Measurements from ENCODE around the gene CCDC88A.
"Not testable (repeated sequence)": the region's sequence is repeated elsewhere in the genome, so short reads cannot be mapped to it uniquely, and the experiment has no call there.

CCDC88A gene

DNA sequence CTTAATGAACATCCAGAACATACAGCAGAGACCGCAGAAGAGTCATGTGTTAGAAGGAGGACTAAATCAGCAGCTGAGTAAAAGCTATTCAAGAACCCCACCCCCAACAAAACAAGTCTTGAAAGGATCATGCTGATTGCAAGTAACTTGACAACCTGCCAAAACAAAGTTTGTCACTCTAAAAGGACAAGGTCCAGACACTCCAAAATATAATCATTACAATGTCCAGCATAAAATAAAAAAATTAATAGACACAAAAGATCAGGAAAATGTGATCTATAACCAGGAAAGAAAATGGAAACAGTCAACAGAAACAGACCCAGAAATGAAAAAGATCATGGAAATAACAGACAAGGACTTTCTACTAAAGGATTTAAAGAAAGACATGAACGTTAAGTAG, 28.5 kb downstream of the CCDC88A start:
- in situ Hi-C loops (cut with MboI; ENCODE audit: low sequenced_read_pairs), result no loop called here

DNA sequence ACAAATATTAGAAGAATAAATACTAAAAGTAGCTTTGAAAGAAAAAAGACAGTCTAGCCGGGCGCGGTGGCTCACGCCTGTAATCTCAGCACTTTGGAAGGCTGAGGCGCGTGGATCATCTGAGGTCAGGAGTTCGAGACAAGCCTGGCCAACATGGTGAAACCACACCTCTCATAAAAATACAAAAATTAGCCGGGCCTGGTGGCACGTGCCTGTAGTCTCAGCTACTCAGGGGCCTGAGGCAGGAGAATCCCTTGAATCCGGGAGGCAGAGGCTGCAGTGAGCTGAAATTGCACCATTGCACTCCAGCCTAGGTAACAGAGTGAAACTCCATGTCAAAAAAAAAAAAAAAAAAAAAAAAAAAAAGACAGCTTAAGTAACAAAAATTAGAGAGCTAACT, 34.1 kb downstream of the CCDC88A start:
- in situ Hi-C loops (cut with MboI; ENCODE audit: low sequenced_read_pairs), result not testable (repeated sequence)

DNA sequence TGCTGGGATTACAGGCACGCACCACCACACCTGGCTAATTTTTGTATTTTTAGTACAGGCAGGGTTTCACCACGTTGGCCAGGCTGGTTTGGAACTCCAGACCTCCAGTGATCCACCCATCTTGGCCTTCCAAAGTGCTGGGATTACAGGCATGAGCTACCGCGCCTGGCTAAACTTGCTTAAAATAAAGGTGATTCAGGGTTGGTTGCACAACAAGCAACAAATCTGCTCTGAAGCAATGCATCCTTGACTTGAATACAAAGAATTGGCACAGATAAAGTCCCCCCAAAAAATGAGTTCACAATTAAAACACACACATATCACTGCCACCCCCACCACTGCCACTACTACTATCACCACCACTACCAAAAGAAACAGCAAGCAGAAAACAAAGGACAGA, 34.9 kb downstream of the CCDC88A start:
- in situ Hi-C loops (cut with MboI; ENCODE audit: low sequenced_read_pairs), result no loop called here

DNA sequence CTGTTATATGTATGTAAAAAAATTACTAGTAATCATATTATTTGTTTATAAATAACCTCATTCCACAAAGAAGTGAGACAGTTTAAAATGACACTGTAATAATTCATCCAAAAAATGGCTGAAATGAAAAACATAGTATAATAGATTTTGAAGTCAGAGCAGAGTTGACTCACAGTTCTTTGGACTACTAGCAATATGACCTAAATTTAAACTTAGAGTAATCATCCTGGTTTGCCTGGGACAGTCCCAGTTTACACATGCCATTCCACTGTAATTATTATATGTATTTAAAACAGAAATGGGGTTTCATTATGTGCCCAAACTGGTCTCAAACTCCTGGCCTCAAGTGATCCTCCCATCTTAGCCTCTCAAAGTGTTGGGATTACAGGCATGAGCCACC, 48.3 kb downstream of the CCDC88A start:
- in situ Hi-C loops (cut with MboI; ENCODE audit: low sequenced_read_pairs), result no loop called here

DNA sequence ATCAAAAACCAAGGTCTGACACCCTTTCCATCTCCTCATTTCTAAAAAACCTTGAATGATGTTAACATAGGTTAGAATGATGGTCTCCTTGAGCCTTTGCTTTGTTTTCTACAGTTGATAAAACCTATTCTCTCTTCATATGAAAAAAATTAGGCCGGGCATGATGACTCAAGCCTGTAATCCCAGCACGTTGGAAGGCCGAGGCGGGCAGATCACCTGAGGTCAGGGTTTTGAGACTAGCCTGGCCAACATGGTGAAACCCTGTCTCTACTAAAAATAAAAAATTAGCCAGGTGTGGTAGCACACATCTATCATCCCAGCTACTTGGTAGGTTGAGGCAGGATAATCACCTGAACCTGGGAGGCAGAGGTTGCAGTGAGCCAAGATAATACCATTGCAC, 49.4 kb downstream of the CCDC88A start:
- in situ Hi-C loops (cut with MboI; ENCODE audit: low sequenced_read_pairs), result no loop called here

DNA sequence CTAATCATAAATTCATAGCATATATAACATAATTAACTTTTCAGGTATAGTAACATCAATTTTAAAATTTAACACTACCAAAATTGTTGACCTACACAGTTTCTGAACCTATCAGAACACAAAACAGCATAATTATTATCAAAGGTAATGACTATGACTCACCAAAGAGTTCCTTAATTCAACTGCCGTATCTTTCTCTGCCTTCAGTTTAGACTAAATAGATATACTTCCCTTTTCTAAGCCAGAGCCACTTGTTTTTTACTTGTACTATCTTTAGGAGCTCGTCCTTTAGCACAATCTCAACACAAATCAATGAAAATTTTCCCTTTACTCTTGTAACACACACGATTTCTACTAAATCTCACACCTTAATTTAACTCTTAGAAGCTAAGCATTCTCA, 54.4 kb downstream of the CCDC88A start:
- in situ Hi-C loops (cut with MboI; ENCODE audit: low sequenced_read_pairs), result no loop called here

DNA sequence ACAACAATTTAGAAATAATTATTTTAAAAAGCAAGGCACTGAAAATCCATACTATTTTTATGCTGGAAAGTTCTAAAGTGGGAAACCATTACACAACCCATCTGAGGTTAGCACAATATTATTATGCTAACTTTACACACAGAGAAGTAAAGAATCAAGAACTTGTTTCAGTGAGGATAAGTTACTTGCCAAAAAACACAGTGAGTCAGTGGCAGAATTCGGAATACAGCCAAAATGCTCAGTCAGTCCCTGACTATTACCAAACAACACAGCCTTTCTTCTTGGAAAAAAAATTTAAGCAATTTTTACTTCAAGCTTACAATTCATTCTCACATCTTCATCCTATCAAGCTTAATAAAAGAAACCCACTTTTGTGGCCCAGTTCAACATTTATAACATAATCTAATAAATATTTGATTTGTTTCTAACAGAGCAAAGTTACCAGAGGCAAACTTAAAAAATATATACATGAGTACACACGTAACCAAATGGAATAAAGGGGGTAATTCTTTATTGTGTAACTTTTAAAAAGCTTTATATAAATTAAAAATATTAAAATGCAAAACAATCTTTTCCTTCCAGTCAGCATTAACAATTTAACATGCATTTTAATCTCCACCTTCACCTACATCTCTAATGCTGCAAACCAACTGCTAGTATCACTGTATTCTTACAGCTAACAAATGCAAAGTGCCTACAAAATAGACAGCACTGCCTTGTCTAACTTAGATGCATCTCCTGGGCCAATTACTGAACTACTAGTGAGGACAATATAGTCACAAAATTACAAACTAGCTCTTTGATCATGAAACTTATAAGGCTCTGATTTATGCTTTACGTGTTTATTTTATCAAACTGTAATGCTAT, 55.2 kb downstream of the CCDC88A start:
- in situ Hi-C loops (cut with MboI; ENCODE audit: low sequenced_read_pairs), result no loop called here

DNA sequence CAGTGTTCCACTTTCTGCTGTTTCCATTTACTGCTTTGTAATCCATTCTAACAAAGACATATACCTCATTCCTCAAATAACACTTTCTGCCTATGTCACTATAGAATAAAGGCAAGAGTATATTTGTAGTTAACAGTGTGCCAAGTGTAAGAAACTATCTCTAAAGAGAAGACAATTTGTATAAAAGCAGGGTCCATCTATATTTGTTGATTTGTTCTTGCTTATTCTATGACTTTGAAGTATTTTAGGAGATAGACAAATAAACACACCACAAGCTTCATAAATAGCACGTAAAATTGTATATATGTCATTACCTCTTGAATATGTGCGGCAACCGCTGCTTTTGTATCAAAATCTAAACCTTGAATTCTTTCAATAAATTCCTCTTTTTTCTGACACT, 56.0 kb downstream of the CCDC88A start:
- in situ Hi-C loops (cut with MboI; ENCODE audit: low sequenced_read_pairs), result no loop called here

DNA sequence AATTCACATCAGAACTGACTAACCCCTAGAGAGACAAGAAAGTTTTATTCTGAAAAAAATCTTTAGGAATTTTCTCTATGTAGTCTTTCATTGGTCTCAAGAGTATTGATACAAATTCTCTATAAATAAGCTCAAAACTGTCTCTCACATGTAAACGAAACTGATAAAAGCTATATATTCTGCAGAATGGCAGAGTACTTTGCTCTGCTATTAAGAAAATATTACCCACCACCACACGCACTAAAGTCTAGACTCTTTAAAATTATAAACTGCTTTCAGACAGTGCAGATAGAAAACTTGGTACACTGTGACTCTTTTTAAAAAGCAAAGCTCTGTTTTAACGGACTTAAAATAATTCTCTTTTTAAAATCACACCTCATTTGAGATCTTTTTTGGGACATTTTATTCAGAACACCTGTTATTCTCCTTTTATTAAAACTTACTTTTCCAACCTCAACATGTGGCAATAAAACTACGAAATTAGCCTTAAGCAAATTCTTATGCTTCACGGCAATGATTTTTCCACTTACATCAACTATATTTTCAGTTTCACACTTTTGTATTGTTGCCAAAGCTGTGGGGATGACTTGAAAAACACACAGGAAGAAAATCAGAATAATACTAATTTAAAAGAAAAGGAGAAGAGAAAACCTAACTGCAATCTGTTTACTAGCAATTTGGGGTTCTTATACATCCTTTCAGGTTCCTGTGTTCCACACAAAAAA, 58.0 kb downstream of the CCDC88A start:
- in situ Hi-C loops (cut with MboI; ENCODE audit: low sequenced_read_pairs), result no loop called here

DNA sequence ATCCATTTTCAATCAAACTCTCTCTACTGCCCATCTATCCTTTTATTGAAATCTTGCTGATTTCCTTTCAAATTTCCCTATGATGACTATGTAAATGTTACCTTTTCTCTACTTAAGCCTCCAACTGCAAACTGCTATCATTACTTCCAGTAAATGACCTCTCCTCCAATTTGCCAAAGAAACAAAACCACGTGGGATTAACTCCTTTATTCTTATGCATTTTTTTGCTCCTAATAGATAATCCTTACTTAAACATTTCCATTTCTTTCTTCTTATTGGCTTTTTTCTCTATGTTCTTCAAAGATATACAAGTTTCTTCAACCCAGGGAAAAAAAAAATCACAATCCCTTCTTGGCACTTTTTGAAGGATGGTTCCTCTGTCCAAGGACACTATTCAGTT, 61.2 kb downstream of the CCDC88A start:
- in situ Hi-C loops (cut with MboI; ENCODE audit: low sequenced_read_pairs), result no loop called here

DNA sequence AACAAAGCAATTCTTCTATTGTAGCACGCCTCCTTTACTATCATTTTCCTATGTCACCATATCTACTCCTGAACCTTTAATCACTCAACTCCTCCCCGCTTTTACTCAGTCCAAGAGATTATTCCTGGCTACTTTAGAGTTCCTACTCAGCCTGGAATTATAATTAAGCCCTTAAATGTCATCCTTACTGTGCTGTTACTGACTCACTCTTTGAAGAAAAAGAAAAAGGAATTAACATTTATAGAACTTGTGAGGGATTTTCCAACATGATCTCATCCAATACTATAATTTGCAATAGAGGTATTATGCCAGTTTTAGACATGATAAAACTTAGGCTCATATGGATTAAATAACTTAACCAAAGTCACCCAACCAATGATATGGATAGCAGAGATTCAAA, 61.7 kb downstream of the CCDC88A start:
- in situ Hi-C loops (cut with MboI; ENCODE audit: low sequenced_read_pairs), result no loop called here

DNA sequence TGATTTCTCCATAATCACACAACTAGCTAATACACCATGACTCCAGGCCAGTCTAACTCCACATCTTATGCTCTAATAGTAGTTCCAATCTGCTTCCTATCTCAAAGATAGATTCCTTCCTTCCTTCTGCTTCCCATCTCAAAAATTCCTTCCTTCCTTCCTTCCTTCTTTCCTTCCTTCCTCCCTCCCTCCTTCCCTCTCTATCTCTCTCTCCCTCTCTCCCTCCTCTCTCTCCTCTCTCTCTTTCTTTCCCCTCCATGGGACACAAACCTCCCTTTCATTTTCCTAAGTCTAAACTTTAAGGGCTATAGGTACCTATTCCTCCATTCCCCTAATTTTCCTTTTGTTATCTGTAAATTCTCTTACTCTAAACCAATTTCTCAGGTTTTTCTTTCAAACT, 62.5 kb downstream of the CCDC88A start:
- in situ Hi-C loops (cut with MboI; ENCODE audit: low sequenced_read_pairs), result no loop called here

DNA sequence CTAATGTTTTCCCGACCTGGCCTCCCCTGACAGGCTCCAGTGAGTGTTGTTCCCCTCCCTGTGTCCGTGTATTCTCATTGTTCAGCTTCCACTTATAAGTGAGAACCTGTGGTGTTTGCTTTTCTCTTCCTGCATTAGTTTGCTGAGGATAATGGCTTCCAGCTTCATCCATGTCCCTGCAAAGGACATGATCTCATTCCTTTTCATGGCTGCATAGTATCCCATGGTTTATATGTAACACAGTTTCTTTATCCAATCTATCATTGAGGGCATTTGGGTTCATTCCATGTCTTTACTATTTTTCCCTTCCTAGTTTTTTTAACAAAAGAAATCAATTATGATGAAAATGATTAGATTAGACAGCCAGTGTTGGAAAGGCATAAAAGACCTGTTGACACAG, 63.5 kb downstream of the CCDC88A start:
- in situ Hi-C loops (cut with MboI; ENCODE audit: low sequenced_read_pairs), result not testable (repeated sequence)

DNA sequence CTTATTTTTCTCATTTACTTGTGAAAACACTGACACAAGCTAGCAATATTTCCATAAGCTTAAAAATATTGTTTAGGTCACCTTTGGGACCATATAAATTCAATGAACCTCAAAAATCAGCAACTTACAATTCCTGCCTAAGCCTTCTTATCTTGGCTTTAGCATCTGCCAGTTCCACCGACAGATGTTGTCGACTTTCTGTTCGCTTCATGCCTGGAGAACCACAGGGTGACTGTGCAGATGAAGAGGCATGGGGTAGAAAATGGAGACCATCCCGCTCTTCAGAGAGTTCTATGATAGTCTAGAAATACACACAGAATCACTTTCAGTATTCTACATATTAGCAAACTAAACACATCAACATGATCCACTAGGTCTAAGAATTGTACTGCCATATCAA, 64.2 kb downstream of the CCDC88A start:
- in situ Hi-C loops (cut with MboI; ENCODE audit: low sequenced_read_pairs), result no loop called here

DNA sequence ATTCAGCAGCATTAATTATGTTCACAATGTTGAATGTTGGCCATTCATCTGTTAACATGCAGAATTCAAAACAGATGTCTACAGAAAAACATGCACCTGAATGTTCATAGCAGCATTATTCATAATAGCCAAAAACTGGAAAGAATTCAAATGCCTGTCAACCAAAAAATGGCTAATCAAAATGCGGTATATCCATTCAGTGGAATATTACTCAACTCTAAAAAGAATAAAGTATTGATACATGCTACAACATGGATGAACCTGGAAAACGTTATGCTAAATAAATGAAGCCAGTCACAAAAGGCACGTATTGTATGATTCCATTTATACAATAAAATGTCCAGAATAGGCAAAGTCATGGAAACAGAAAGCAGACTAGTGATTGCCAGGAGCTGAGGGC, 68.0 kb downstream of the CCDC88A start:
- in situ Hi-C loops (cut with MboI; ENCODE audit: low sequenced_read_pairs), result no loop called here

DNA sequence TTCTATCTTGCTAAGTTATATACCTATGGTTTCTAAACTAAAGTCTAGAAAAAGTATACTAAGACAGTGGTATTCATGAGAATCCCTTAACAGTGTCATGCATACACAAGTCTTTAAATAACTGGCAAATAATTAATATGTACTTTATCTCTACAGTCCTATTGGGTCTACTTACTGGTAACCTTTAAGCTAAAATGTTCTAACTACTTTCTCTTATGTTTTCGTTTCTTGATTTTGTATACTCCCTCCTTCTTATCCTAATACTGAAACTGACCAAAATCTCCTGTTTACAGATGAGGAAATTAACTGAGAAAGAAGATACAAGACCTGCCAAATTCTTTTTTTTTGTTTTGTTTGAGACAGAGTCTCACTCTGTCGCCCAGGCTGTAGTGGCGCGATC, 74.6 kb downstream of the CCDC88A start:
- in situ Hi-C loops (cut with MboI; ENCODE audit: low sequenced_read_pairs), result no loop called here

DNA sequence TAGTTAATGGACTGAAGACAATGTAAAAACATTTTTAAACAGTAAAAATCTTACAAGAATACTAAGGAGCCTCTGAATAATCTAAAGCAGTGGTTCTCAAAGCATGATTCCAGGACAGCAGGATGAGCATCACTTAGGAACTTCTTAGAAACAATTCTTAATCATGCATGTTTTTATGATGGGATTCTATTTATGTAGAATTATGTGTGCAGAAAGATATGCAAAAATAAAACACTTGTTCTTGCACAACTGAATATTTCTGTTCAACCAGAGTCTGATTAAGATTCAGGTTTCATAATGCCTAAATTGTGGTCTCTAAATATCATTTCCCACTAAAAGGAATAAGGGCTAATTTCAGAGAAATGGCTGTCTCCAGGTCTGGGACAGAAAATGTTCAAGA, 81.4 kb downstream of the CCDC88A start:
- in situ Hi-C loops (cut with MboI; ENCODE audit: low sequenced_read_pairs), result no loop called here

DNA sequence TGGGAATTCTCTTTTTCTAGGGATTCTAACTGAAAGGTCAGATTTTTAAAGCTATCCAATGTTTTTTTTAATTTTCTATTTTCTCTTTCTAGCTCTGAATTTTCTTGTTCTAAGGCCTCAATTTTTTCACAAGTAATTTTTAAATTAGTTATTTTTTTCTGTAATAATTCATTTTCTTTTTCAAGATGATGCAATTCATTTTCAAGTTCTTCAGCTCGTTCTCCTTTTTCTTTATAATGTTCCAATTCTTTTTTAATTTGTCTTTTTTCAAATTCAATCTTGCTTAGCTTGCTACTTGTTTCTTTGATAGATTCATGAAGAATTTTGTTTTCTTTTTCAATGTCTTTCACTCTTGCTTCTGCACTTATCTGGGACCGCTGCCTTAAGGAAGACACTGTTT, 84.9 kb downstream of the CCDC88A start:
- in situ Hi-C loops (cut with MboI; ENCODE audit: low sequenced_read_pairs), result no loop called here

DNA sequence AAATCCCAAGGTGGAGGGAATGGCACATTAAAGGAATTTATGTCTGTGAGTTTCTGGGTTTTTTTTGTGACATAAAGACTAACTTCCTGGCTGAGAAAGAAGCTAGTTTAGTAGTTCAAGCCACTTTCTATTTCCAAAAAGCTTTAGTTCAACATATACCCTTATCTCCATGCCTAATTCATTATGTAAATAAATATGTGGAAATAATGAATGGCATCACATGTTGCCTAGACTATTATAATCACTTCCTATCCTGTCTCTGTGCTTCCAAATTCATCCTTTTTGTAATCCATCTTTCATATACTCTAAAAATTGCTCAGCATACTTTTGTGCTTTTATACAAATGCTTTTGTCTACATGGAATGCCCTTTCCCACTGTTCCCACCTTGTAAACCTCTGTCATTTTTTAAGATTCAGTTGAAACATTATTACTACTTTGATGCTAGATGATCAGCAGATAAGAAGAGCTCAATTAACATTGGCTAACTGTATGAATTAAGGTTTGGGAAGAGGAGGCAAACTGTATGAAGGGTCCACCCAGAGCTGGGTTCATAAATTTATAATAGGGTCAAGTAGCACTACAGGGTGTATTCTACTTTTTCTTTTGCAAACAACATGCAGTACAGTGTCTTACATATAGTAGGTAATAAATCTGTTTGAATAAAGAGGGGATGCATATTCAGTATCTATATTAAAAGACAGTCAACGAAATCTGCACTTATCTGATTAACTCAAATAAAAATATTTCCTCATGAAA, 88.9 kb downstream of the CCDC88A start:
- in situ Hi-C loops (cut with MboI; ENCODE audit: low sequenced_read_pairs), result no loop called here

DNA sequence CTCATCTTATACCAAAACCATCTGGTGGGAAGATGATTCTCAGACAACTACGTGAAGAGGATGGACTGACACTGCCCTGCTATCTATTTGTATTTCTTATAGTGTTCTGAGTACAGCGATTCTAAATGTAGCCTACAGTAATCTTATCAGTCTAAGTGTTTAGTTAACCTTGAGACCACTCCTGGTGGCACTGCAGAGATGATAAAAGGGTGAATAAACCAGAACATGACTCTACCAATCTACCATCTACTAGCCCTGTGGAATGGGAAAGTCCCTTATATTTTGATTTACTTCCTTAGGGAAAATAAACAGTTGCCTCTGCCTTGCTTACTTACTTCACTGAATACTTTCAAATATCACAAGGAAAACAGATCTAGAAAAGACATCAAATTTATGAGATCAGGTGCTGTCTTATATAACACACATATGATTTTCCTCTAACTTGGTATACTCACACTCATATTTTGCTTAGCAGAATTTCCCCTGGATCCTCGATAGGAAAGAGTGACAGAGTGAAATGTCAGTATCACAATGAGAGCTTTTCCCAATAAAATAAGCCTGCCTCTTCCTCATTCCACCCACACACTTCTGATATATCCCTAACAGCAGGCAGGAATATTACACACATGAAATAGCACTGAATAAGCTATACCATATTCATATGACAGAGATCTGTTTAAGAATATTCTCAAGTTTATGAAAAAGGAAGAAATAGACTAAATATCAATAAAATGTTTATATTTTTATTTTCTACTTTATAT, 92.0 kb downstream of the CCDC88A start:
- in situ Hi-C loops (cut with MboI; ENCODE audit: low sequenced_read_pairs), result no loop called here

DNA sequence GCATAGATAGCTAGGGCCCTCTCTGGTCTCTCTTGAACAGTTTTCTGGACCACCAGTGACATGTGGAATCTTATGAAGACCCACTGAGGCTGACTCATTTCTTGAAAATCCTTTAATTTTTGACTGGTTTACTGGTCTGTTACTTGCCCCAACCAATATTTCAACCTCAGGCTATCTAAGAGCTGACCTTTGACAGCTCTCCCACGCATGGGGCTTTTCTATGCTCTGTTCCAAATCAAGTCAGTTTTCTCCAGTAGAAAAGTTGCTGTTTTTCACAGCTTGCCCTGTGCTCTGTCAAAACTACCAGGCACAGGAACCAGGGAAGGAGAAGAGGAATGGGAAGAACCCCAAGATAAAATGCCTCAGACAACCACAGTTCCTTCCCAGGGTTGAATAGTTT, 104.7 kb downstream of the CCDC88A start:
- in situ Hi-C loops (cut with MboI; ENCODE audit: low sequenced_read_pairs), result no loop called here
